ENCODE data around the gene ENPP3. TPM values are rescaled to one million over a fixed set of nuclear protein-coding genes. Genes with fewer than 3 reads are reported as not detected.
A peak's percentile ranks its signal among the peaks of the same experiment; 100 is the strongest.

The ENPP3 gene
- total and polyA plus RNA-seq, 2 of the 13 experiments (the other 11 are each of a cell fraction or from before 2014, with no cell fraction given) = 40.0 to 75.4 TPM

GRCh38 chr6:131765081-131765803 lies 128.1 kb downstream of the ENPP3 start (continued):
- TF ChIP-seq, protein P1, sequence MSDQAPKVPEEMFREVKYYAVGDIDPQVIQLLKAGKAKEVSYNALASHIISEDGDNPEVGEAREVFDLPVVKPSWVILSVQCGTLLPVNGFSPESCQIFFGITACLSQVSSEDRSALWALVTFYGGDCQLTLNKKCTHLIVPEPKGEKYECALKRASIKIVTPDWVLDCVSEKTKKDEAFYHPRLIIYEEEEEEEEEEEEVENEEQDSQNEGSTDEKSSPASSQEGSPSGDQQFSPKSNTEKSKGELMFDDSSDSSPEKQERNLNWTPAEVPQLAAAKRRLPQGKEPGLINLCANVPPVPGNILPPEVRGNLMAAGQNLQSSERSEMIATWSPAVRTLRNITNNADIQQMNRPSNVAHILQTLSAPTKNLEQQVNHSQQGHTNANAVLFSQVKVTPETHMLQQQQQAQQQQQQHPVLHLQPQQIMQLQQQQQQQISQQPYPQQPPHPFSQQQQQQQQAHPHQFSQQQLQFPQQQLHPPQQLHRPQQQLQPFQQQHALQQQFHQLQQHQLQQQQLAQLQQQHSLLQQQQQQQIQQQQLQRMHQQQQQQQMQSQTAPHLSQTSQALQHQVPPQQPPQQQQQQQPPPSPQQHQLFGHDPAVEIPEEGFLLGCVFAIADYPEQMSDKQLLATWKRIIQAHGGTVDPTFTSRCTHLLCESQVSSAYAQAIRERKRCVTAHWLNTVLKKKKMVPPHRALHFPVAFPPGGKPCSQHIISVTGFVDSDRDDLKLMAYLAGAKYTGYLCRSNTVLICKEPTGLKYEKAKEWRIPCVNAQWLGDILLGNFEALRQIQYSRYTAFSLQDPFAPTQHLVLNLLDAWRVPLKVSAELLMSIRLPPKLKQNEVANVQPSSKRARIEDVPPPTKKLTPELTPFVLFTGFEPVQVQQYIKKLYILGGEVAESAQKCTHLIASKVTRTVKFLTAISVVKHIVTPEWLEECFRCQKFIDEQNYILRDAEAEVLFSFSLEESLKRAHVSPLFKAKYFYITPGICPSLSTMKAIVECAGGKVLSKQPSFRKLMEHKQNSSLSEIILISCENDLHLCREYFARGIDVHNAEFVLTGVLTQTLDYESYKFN (CRISPR knock-in tag; conservative IDR thresholded peaks at IDR 0.05) = peak; percentile 79
- TF ChIP-seq, protein P2, sequence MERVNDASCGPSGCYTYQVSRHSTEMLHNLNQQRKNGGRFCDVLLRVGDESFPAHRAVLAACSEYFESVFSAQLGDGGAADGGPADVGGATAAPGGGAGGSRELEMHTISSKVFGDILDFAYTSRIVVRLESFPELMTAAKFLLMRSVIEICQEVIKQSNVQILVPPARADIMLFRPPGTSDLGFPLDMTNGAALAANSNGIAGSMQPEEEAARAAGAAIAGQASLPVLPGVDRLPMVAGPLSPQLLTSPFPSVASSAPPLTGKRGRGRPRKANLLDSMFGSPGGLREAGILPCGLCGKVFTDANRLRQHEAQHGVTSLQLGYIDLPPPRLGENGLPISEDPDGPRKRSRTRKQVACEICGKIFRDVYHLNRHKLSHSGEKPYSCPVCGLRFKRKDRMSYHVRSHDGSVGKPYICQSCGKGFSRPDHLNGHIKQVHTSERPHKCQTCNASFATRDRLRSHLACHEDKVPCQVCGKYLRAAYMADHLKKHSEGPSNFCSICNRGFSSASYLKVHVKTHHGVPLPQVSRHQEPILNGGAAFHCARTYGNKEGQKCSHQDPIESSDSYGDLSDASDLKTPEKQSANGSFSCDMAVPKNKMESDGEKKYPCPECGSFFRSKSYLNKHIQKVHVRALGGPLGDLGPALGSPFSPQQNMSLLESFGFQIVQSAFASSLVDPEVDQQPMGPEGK (CRISPR knock-in tag; IDR thresholded peaks at IDR 0.05) = peak; percentile 52; the same call in 1 of the 2 replicates
- peak; percentile 57; the same call in 1 of the 2 replicates for TF ChIP-seq MAFF (IDR thresholded peaks at IDR 0.05; ENCODE audit: low read depth, low read length)
- TF ChIP-seq HNRNPUL1 (IDR thresholded peaks at IDR 0.05; ENCODE audit: low read depth, low read length) = no peak
- no peak for TF ChIP-seq U2AF2 (IDR thresholded peaks at IDR 0.05; ENCODE audit: low read depth, low read length)
- peak; percentile 49; the same call in 1 of the 2 replicates for TF ChIP-seq EHMT2 (IDR thresholded peaks at IDR 0.05; ENCODE audit: borderline replicate concordance, low read depth, low read length)
- no peak for TF ChIP-seq ZNF598 (CRISPR knock-in tag; IDR thresholded peaks at IDR 0.05; ENCODE audit: borderline replicate concordance)
- peak; percentile 75 for TF ChIP-seq ONECUT2 (CRISPR knock-in tag; IDR thresholded peaks at IDR 0.05)
- no peak for TF ChIP-seq ZSCAN5A (CRISPR knock-in tag; IDR thresholded peaks at IDR 0.05; ENCODE audit: borderline replicate concordance)
- TF ChIP-seq RCOR2 (CRISPR knock-in tag; IDR thresholded peaks at IDR 0.05) = peak; percentile 68; the same call in 1 of the 2 replicates
- TF ChIP-seq MATR3 (CRISPR knock-in tag; IDR thresholded peaks at IDR 0.05) = no peak
- no peak for TF ChIP-seq SMC3 (IDR thresholded peaks at IDR 0.05; ENCODE audit: low read length)
- no peak for TF ChIP-seq ZNF253 (CRISPR knock-in tag; IDR thresholded peaks at IDR 0.05; ENCODE audit: borderline replicate concordance)
- TF ChIP-seq NFYB (CRISPR knock-in tag; IDR thresholded peaks at IDR 0.05) = no peak
- no peak for TF ChIP-seq YEATS2 (CRISPR knock-in tag; IDR thresholded peaks at IDR 0.05; ENCODE audit: borderline replicate concordance)
- TF ChIP-seq, protein P3, sequence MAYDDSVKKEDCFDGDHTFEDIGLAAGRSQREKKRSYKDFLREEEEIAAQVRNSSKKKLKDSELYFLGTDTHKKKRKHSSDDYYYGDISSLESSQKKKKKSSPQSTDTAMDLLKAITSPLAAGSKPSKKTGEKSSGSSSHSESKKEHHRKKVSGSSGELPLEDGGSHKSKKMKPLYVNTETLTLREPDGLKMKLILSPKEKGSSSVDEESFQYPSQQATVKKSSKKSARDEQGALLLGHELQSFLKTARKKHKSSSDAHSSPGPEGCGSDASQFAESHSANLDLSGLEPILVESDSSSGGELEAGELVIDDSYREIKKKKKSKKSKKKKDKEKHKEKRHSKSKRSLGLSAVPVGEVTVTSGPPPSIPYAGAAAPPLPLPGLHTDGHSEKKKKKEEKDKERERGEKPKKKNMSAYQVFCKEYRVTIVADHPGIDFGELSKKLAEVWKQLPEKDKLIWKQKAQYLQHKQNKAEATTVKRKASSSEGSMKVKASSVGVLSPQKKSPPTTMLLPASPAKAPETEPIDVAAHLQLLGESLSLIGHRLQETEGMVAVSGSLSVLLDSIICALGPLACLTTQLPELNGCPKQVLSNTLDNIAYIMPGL (CRISPR knock-in tag; IDR thresholded peaks at IDR 0.05; ENCODE audit: borderline replicate concordance in 1 of 2, low read depth in 1 of 2) = no peak
- TF ChIP-seq MAF1 (CRISPR knock-in tag; IDR thresholded peaks at IDR 0.05; ENCODE audit: borderline replicate concordance) = no peak
- TF ChIP-seq, protein P4, sequence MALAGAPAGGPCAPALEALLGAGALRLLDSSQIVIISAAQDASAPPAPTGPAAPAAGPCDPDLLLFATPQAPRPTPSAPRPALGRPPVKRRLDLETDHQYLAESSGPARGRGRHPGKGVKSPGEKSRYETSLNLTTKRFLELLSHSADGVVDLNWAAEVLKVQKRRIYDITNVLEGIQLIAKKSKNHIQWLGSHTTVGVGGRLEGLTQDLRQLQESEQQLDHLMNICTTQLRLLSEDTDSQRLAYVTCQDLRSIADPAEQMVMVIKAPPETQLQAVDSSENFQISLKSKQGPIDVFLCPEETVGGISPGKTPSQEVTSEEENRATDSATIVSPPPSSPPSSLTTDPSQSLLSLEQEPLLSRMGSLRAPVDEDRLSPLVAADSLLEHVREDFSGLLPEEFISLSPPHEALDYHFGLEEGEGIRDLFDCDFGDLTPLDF (CRISPR knock-in tag; IDR thresholded peaks at IDR 0.05) = no peak
